Ovary (tissue), 9 donors: Measurements from ENCODE around the gene NAT14. TPM values are rescaled to one million over a fixed set of nuclear protein-coding genes. Genes with fewer than 3 reads are reported as not detected.

Experiments
- DNase-seq, 5 donors: peaks; one replicate each; pipeline ENCODE4 v3.0.0-alpha.2; 2019 to 2020
- H3K27ac ChIP-seq, 2 donors: fragments of 200-600 bp; one replicate each; pipeline versions ENCODE4 v1.5.1 to v1.8.0; 2019 to 2022
- H3K27me3 ChIP-seq: fragments of 200-600 bp; one replicate; pipeline ENCODE4 v1.8.0; 2022
- H3K36me3 ChIP-seq: fragments of 200-600 bp; sonication (generic); one replicate; pipeline ENCODE4 v1.5.1; 2019
- H3K4me1 ChIP-seq: one replicate; pipeline ENCODE4 v1.8.1; 2013; ENCODE audit warnings: mild to moderate bottlenecking, moderate library complexity; ENCODE audit not compliant: insufficient read depth
- H3K4me3 ChIP-seq: fragments of 200-600 bp; sonication (generic); one replicate; pipeline ENCODE4 v1.5.1; 2017
- H3K9me3 ChIP-seq, 2 donors: fragments of 200-600 bp in 1 of 2; sonication (generic) in 1 of 2; one replicate each; pipeline versions ENCODE4 v1.5.1 to v1.8.1; 2013 to 2019; ENCODE audit warnings: mild to moderate bottlenecking in 1 of 2, moderate library complexity in 1 of 2
- EP300 ChIP-seq: sonication (generic); formaldehyde crosslinking; IDR thresholded peaks from one replicate; pipeline ENCODE4 v1.6.1; 2017; ENCODE audit warnings: antibody characterized with exemption
- POLR2A ChIP-seq: fragments of 450-650 bp; IDR thresholded peaks from one replicate; pipeline ENCODE4 v1.6.1; 2017; ENCODE audit warnings: antibody characterized with exemption, mild to moderate bottlenecking, moderate library complexity
- WGBS, 3 donors: extraction: QIAGEN DNeasy Blood & Tissue Kit in 1 of 3; methylation state at CpG; one replicate each; pipeline versions ENCODE4 v1.1.5 to v1.1.7; 2013 to 2017; 5-methylcytosine and 5-hydroxymethylcytosine counted together
- intact Hi-C, 4 donors: fragments of 100-400 bp; cut with DNase I; formaldehyde crosslinking; loops; one replicate each; pipeline versions ENCODE4 v1.11.0 to v1.15.1; 2022 to 2023
- polyA plus RNA-seq, 2 donors: library from polyadenylated mRNA; stranded (reverse); fragments of 200-250 nt in 1 of 2; fragments of 350-450 nt in 1 of 2; fragmentation: Illumina TruSeq in 1 of 2; extraction: RNeasy Lipid Tissue Mini Kit (QIAGEN cat#74804) in 1 of 2; gene quantifications; one replicate each; pipeline ENCODE4 v1.2.3, GENCODE V29; 2013 to 2014
- total RNA-seq, 7 donors: library from RNA; depleted of rRNA in 2 of 7; stranded (reverse); fragments of >200 nt in 2 of 7; fragmentation: NEBNext Ultra II Directional in 3 of 7; extraction: Animal tissue kit (Norgen Biotek cat#: 25700) in 3 of 7; gene quantifications; one replicate each; pipeline versions ENCODE4 v1.1.0 to v1.2.4, GENCODE V29; 2016 to 2023
- TF ChIP-seq, protein P1 (sequence below), 3 donors: fragments of 450-650 bp in 2 of 3; fragments of 200-600 bp in 1 of 3; IDR thresholded peaks; one replicate each; pipeline versions ENCODE4 v1.5.1 to v1.8.0; 2016 to 2022; ENCODE audit warnings: antibody characterized with exemption in 3 of 3, mild to moderate bottlenecking in 1 of 3
- donor health status: DM: no; HTN: no; CAD: no; lungs with moderate emphysema.
- donor health status: DM: no; HTN: no; CAD: no.
- donor health status: Bipolar disorder and iron deficiency.
- donor health status: DM: yes; HTN: yes; CAD: no.
- donor health status: DM: no; HTN: no; CAD: no.
- donor health status: DM: yes; HTN: yes; CAD: no.

NAT14 gene
- total and polyA plus RNA-seq, 9 donors = 3.2 to 40.4 (median 23.5) TPM

DNA sequence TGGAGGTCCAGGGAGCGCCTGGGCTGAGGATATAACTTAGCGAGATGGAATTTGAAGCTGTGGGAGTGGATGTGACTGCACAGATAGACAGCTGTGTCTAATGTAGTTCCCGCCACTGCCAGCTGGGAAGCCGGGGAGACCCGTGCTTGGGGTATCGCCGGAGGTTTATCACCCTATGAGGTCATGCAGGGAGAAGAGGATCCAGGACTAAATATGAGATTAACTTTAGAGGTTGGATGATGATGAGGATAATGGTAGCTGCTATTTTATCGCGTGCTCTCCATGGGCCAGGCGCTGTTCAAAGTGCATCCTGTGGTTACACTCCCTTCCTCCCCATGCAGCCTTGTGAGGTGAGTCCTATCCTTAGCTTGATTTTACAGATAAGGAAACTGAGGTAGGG lies 23.1 kb downstream of the NAT14 start:
- 72 to 74% (median 74%) methylated on average over 10 of the region's 10 CpGs for WGBS, 3 donors
- TF ChIP-seq POLR2A (no peak), EP300 (no peak)
- TF ChIP-seq, protein P1, sequence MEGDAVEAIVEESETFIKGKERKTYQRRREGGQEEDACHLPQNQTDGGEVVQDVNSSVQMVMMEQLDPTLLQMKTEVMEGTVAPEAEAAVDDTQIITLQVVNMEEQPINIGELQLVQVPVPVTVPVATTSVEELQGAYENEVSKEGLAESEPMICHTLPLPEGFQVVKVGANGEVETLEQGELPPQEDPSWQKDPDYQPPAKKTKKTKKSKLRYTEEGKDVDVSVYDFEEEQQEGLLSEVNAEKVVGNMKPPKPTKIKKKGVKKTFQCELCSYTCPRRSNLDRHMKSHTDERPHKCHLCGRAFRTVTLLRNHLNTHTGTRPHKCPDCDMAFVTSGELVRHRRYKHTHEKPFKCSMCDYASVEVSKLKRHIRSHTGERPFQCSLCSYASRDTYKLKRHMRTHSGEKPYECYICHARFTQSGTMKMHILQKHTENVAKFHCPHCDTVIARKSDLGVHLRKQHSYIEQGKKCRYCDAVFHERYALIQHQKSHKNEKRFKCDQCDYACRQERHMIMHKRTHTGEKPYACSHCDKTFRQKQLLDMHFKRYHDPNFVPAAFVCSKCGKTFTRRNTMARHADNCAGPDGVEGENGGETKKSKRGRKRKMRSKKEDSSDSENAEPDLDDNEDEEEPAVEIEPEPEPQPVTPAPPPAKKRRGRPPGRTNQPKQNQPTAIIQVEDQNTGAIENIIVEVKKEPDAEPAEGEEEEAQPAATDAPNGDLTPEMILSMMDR (IDR thresholded peaks at IDR 0.05) = no peak
- intact Hi-C loops = loop anchor here (5.0 to 10.0 kb wide), 6 partner anchors 41 to 363 kb away; partner anchors contain the start of genes TNNT1 (in 2 of the 4), BRSK1 (in 1 of the 4), HSPBP1 (in 1 of the 4) and RPL28 (in 1 of the 4)
- H3K4me1 ChIP-seq = no peaks in the 10 kb centered on the region
- no peak overlapping the region for H3K27ac ChIP-seq
- H3K9me3 ChIP-seq = no peaks in the 10 kb centered on the region
- no peaks in the 10 kb centered on the region for H3K27me3 ChIP-seq
- no peak for DNase-seq
- H3K4me3 ChIP-seq = no peak overlapping the region
- H3K36me3 ChIP-seq = no peaks in the 10 kb centered on the region

DNA sequence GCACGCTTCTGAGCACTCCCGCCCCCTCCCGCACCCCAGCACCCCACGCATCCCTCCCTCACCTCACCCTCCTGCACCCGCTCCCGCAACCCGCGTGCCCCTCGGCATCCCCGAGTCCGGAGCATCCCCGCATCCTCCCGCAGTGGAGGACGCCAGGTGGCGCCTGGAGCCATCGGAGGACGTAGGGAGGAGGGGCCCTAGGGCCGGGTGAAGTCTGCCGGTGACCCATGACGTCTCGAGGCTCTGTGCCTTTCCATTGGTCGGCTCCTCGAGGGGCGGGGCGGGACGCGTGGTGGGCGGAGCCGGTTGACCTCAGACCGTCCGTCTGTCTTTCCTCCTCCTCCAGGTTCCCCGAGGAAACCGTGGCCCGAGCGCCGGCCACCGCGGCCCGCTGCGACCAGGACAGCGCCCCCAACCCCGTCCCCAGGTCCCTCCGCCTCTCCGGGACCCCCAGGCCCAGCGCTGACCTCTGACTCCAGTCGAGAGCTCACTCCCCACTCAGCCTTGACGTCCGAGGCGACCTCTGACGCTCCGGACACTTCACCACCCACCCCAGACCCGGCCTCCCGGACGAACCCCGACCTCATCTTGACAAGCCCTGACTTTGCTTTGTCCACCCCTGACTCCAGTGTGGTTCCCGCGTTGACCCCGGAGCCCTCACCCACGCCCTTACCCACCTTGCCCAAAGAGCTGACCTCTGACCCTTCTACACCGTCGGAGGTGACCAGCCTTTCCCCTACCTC lies 32.1 kb downstream of the NAT14 start:
- Histone ChIP-seq H3K4me1 (peaks cover 4% of the 10 kb centered on the region), H3K27me3 (no peaks in the 10 kb centered on the region), H3K27ac (peak overlapping the region; percentile 77 to 85), H3K9me3 (no peaks in the 10 kb centered on the region), H3K36me3 (no peaks in the 10 kb centered on the region), H3K4me3 (peak overlapping the region; percentile 35)
- TF ChIP-seq, protein P1 (IDR thresholded peaks at IDR 0.05) = peak; percentile 86 to 95 (median 92)
- TF ChIP-seq POLR2A = no peak
- WGBS, 3 donors = 6 to 13% (median 7%) methylated on average over 39 to 61 of the region's 61 CpGs
- intact Hi-C loops = loop anchor here (2.0 to 5.0 kb wide), 4 partner anchors 90 to 115 kb away; partner anchors contain the start of genes ZNF865 (in 3 of the 4) and ZNF784 (in 1 of the 4)
- peak; percentile 90 to 96 (median 94) for DNase-seq

GRCh38 chr19:55519451-55520311 lies 34.7 kb downstream of the NAT14 start:
- Histone ChIP-seq H3K4me3 (no peak overlapping the region), H3K4me1 (peaks cover 4% of the 10 kb centered on the region), H3K36me3 (no peaks in the 10 kb centered on the region), H3K27me3 (no peaks in the 10 kb centered on the region), H3K9me3 (no peaks in the 10 kb centered on the region), H3K27ac (no peak overlapping the region)
- no peak for DNase-seq
- no peak for TF ChIP-seq EP300
- TF ChIP-seq POLR2A = no peak
- TF ChIP-seq, protein P1 (IDR thresholded peaks at IDR 0.05) = no peak
- intact Hi-C loops = loop anchor here (5.0 kb wide), 3 partner anchors 88 to 113 kb away; partner anchors contain the start of genes ZNF865 (in 3 of the 4) and ZNF784 (in 1 of the 4)
- WGBS, 3 donors = 84 to 93% (median 92%) methylated on average over 10 of the region's 10 CpGs

DNA sequence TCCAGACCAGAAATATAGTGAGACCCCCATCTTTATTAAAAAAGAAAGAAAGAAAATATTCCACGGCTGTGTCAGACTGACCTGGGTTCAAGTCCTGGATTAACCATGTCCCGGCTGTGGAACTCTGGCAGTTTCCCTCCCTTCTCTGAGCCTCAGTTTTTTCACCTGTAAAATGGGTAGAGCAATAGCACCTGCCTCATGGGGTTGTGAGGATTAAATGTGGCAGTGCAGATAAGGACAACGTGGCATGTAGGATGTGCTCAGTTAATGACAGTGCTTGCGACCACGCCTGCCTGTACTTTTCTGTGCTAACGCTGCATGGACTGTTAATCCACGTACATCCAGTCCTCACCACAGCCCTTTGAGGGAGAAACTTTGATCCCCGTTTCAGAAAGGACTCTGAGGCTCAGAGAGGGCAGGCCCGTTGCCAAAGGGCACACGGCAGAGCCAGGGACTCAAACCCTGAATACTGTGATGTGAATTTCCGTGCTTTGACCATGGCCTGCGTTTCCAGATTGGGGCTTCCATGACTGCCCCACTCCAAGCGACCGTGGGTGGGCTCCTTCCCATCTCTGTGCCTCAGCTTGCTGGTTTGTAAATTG lies 35.8 kb downstream of the NAT14 start:
- H3K27me3 ChIP-seq = no peaks in the 10 kb centered on the region
- 76 to 79% (median 77%) methylated on average over 13 to 14 of the region's 14 CpGs for WGBS, 3 donors

More for the DNA sequence above, 35.8 kb downstream of the NAT14 start:
- Histone ChIP-seq H3K27ac (no peak overlapping the region), H3K36me3 (no peaks in the 10 kb centered on the region), H3K4me3 (no peak overlapping the region), H3K9me3 (no peaks in the 10 kb centered on the region), H3K4me1 (peaks cover 4% of the 10 kb centered on the region)
- TF ChIP-seq POLR2A (no peak), EP300 (no peak)
- TF ChIP-seq, protein P1 (IDR thresholded peaks at IDR 0.05) = no peak
- intact Hi-C loops = no loop called here
- no peak for DNase-seq
